Muscle of arm (tissue), 12 donors: ENCODE measurements around the gene GSK3B. TPM values are rescaled to one million over a fixed set of nuclear protein-coding genes. Genes with fewer than 3 reads are reported as not detected.
A peak's percentile ranks its signal among the peaks of the same experiment; 100 is the strongest.

ENCODE experiments used
- DNase-seq: peaks from one replicate; pipeline ENCODE4 v3.0.0-alpha.2; 2013
- polyA plus RNA-seq, 12 donors: library from polyadenylated mRNA; unstranded; fragments of 120-200 nt; gene quantifications; one replicate each; pipeline ENCODE4 v1.2.1, GENCODE V29; 2013; ENCODE audit not compliant: insufficient read length in 12 of 12

GSK3B gene
- polyA plus RNA-seq, 12 donors = 26.2 to 43.2 (median 31.5) TPM; not detected in 1

DNA sequence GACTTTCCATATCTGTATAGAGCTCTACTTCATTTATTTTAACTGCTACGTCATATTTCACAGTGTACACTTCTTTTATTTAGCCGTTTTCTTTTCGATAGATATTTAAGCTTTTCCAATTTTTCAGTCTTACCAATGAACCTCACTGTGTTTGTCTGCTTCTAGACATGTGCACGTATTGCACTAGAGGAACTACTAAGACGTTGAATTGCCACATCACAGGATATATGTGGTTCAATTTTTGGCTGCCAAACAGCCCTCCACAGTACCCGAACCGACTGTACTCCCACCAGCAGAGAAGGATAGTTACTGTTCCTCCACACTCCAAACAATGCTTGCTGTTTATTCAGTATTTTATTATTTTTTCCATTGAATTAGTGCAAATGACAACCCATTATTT lies 310.4 kb downstream of the GSK3B start:
- DNase-seq = no peak

DNA sequence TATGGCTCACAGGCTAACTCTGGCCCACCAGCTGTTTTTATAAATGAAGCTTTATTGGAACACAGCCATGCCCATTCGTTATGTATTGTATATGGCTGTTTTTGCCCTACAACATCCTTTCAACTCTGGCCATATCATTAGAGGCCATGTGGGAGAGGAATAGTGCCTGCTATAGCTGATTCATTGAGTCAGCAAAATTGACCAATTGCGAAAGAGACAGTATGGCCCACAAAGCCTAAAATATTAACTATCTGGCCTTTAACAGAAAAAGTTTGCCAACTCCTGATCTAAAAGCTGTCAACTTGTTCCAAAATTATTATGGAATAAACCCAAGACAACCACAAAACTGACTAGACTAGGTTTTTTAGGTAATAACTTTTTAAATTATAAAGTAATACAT lies 311.0 kb downstream of the GSK3B start:
- DNase-seq = no peak

DNA sequence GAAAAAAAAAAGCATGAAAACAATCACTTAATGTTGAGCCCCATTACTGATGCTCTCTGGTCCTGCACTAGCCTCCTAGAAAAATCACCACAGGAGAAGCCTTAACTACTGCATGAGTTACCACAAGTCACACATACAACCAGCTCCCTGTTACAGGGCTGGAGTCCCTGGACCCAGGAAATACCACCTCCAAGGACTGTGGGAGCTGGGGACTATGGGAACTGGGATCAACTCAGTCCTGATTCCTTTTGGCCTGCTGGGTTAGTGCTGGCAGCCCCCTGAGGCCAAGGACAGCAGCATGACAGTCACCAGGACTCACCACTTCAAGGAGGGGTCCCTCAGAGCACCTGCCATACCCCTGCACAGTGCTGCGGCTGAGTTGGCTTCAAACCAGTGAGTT lies 311.8 kb downstream of the GSK3B start:
- no peak for DNase-seq

DNA sequence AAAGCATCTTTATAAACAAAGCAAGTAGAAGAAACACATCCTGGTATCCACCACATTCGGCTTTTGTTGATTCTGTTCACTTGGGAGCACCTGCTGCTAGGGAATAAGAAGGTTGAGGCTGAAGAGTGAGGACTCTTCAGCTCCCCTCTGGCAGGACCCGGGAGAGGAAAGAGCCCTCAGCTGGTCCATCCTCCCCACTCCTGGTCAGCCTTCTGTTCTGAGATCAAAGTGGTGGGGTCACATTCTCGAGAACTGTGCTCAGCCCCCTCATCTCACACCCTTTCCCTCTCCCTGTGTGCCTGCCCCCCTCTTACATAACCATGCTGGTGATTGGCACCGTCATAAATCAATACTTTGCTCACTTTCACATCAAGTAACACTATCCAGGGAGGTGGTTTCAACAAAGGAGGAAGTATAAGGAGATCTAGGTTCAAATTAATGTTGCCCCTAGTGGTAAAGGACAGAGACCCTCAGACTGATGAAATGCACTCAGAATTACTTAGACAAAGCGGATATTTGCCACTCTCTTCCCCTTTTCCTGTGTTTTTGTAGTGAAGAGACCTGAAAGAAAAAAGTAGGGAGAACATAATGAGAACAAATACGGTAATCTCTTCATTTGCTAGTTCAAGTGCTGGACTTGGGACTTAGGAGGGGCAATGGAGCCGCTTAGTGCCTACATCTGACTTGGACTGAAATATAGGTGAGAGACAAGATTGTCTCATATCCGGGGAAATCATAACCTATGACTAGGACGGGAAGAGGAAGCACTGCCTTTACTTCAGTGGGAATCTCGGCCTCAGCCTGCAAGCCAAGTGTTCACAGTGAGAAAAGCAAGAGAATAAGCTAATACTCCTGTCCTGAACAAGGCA lies 312.7 kb downstream of the GSK3B start, which contains the start of gene NR1I2:
NR1I2 (plus strand) TSS at position 772 of the 869 bp plus-strand sequence.
- DNase-seq = no peak

DNA sequence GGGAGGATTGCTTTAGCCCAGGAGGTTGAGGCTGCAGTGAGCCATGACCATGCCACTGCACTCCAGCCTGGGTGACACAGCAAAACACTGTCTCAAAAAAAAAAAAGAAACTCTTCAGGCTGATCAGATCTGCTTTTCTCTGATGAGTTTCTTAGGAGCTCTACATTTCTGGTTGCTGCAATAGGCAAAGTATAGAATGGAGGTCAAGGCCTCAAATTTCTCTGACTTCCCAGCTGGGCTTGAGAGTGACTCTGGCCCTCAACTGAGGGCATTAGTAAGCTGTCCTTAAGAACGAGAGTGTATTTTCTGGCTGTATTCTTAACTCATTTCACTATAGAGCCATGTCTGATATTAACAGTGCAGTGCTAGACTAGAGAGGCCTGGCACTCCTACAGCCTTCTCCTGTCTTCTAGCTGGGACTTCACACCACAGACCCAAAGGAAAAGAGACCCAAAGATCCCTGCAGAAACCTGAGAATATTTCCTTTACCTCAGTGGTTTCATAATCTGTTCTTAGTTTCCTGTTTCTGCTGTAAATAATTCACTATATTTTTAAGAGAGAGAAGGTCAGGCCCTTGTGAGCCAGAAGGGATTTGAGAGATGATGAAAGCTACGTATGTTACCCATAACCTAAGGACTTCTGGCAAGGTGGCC lies 314.4 kb downstream of the GSK3B start:
- DNase-seq = no peak

DNA sequence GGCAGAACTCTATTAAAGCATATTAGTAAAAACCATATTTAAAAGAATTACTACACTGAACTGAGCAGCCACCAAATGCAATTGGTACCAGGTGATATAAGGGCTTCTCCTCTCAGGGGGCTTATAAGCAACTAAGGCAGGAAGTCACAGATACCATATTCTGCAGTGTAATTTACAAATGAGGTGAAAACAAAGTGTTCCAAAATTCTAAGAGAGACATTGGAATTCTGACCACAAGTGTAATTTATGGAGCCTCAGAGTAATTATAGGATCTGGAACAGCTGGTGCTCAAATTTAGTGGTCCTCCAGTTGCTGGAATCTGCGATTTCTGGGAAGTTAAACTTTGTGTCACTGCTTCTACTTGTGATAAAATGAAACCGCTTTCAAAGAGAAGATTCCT lies 315.4 kb downstream of the GSK3B start:
- DNase-seq = no peak

DNA sequence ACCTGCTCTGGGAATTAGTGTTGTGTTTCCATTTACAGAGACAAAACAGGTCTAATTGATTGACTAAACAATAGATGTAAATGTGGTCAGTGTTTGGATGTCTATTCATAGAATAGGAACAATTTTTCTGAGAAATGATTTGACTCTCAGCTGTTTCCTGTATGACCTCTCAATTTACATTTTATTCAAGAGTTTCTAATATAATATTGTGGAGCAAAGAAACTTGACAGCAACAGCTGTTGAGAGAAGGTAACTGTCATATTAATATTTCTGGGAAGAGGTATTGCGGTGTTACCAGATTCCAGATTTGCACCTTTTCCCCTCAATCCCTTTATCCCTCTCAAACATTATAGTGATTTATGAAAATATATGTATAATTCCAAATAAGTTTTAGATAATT lies 316.1 kb downstream of the GSK3B start:
- DNase-seq = no peak

DNA sequence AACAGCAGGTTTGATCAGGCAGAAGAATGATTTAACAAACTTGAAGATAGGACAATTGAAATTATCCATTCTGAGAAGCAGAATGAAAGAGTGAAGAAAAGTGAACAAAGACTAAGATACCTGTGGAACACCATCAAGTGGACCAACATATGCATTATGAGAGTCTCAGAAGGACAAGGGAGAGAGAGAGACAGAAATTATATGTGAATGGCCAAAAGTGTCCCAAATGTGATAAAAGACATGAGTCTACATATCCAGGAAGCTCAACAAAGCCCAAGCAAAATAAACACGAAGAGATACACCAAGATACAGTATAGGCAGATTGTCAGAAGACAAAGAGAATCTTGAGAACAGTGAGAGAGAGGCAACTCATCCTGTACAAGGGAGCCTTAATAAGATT lies 317.9 kb downstream of the GSK3B start:
- DNase-seq = no peak

DNA sequence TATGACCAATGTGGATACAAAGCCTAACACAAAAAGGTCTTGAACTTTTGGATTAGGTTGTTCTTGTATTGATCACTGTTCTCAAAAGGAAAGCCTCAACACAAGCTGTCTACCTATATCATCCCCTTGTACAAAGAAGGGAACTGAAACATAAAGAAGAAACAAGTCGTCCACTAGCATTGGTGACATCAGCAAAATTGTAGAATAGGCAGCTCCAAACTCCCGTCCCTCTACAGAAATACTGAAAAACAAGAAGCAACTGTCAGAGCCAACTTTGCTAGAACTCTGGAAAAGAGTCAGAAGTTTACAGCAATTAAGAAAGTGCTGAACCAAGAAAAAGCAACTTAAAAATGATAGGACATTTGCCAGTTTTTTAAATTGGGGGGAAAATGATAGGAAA lies 319.8 kb downstream of the GSK3B start:
- peak; percentile 4 for DNase-seq

Other genes with a start within 250 kb of the GSK3B start
- gene GPR156, start 190.8 kb upstream of the GSK3B start, polyA plus RNA-seq = 1 to 10 TPM in 10 of 12 donors, not detected in 2; 1.0 to 2.5 (median 1.6) TPM